HuH-7.5 (cell line): ENCODE measurements around the gene EXOSC10.
"Not testable (repeated sequence)": the region's sequence is repeated elsewhere in the genome, so short reads cannot be mapped to it uniquely, and the experiment has no call there.

Experiments
- DNase-seq: peaks from one replicate; pipeline ENCODE4 v3.0.0; 2011; ENCODE audit warnings: low spot score

The EXOSC10 gene

DNA sequence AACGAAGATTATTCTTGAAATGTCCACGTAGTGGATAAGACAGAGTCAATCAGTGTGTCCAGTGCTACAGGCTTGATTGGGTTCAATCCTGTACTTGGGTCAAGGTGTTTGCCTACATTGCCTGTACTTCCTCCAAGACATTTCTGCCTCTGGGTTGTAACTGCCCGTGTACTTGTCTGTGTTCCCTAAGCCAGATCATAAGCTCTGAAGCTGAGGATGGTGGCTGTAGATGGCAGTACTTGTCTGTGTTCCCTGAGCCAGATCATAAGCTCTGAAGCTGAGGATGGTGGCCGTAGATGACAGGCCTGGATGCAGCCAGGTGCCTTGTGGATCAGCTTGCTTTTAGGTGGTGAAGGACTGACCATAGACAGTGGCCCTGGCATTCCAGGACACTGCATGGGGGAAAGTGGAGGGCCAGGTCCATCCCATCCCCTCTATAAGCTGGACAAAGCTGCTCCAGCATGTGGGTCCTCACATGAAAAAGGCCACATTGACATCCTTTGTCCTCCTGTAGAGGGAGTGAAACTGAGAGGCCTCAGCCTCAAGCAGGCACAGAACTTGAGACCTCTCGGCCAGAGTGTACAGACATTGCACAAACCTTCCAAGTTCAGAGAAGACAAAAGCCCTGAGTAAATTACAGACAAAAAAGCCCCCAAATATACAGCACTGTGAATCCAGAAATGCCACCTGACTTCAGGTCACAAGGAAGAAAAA, 37.9 kb downstream of the EXOSC10 start:
- DNase-seq = no peak

DNA sequence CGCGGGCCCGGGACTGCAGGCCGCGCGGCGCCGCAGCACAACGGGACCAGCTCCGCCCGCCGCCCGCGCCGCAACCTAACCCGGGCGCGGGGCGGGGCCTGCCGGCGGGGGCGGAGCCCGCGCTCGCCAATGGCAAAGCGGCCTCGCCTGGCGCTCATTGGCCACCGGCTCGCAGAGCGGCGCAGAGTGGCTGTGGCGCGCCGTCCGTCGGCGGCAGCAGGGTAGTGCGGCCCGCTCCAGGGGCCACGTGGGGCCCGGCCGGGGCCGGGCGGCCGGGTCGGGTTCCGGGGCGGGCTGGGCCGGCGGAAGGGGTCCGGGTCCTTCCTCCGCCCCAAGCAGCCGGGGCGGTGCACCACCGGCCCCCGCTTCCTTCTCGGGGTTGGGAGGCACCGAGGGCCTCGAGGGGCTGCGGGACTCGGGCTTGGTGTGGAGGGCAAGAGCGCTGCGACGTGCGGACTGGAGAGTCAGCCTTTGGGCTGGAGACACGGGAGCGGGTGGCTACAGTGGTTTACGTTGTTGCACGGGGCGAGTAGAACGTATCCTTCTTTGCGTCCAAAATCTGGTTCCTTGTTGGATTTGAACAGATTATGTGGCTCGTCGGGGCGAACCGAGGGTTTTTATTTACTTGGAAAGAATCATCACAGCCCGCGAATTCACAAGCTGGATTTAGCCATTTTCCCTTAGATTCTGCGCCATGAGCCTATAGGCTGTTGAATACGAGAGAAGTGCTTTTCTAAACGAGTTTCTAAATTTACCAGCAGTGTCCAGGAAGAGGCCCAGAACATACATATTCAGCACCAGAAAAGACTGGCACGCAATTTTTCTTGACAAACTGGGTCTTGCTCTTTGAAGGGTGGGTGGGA, 39.5 kb downstream of the EXOSC10 start, which contains the start of gene SRM:
SRM (minus strand) TSS at position 51 of the 863 bp plus-strand sequence. CDS start 75 bp downstream, outside the sequence.
- DNase-seq = peak; percentile 97

DNA sequence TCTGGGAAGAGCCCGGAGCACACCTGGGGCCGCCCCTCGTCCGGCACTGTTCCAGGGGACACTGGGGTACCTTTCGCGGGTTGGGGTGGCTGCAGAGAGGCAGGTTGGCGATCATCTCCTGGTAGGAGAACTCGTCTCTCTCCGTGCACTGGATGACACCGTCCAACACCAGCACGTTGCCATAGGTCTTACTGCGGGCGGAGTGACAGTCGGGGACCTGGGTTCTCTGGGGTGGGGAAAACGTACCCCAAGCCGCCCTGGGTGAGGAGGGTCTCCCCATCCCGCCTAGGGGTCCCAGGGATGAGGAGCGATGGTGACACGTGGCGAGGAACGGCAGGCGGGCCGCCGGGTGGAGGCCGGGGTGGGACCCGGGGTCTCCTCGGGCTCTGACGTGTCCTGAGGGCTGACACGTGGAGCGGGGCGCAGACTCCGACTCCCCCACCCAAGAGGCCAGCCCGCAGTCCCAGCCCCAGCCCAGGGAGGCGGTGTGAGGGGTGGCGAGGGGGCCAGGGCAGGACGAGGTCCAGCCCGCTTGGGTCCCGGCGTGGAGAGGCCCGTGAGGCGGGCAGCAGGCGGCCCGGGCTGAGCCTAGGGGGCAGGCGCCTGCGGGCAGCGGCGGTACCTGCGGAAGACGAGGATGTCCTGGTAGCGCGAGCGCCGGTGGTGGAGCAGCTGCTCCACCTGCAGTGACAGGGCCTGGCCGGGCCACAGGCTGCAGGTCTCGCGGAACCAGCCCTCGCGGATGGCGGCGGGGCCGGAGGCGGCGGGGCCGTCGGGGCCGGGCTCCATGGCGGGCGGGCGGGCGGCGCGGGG, 40.3 kb downstream of the EXOSC10 start:
- DNase-seq = peak; percentile 52

DNA sequence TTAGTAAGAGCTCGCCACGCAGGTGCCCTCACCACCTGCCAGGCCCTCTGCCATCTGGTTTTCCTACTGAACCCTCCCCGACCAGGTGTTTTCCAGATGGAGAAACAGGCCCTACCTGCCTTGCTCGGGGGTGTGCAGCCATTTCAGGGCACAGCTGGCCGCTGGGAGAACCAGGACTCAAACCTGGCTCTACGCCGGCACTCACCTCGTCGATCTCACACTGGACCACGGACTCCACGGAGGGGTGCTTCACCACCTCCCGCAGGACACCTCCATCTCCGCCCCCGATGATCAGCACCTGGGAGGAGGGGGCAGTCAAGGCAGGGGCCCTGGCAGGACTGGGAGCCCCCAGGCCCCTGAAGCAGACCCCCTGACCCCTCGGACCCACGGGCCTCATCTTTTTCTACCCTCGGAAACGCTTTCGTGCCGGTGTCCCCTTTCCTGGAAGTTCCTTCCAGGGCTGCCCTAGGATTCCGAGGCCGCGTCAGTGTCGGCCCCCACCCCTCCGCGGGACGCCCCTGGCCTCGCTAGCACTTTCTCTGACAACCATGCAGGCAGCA, 41.0 kb downstream of the EXOSC10 start:
- DNase-seq = no peak

DNA sequence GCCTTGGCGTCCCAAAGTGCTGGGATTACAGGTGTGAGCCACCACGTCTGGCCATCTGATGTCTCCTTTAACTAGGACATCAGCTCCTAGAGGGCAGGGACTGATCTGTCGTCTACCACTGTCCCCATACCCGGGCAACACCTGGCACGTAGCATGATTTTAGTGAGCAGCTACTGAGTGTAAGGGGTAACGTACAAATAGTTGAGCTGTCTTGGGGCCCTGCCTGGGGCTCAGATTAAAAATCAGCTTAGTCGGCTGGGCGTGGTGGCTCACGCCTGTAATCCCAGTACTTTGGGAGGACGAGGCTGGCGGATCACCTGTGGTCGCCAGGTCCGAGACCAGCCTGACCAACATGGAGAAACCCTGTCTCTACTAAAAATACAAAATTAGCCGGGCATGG, 41.6 kb downstream of the EXOSC10 start:
- DNase-seq = no peak

DNA sequence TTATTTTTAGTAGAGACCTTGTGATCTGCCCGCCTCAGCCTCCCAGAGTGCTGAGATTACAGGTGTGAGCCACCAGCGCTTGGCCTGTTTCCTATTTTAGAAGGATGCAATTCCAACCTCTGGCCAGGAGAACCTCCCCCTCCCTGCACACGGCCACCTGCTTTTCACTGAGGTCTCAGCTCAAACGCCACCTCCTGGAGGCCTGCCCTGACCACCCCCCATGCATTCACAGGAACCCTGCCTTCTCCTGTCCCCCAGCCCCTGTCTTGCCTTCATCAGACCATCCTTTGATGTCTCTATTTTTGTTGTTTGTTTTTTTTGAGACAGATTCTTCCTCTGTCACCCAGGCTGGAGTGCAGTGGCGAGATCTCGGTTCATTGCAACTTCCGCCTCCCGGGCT, 42.2 kb downstream of the EXOSC10 start:
- no peak for DNase-seq

DNA sequence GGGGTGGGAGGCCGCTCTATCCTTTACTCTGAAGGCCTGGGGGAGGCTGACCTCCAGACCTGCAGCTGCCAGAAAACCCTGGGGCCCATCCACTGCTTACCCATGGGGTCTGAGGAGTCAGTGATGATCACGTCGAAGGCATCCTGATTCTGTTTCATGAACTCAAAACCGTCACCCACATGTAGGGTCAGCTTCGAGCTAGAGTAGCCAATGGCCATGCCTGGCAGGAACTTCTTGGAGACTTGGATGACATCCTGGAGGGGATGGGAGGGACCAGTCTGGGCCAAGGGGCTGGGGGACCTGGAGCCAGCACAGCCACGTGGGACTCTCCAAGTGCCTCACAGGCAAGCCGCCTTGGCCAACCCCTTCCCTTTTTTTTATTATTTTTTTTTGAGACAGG, 43.2 kb downstream of the EXOSC10 start:
- no peak for DNase-seq

DNA sequence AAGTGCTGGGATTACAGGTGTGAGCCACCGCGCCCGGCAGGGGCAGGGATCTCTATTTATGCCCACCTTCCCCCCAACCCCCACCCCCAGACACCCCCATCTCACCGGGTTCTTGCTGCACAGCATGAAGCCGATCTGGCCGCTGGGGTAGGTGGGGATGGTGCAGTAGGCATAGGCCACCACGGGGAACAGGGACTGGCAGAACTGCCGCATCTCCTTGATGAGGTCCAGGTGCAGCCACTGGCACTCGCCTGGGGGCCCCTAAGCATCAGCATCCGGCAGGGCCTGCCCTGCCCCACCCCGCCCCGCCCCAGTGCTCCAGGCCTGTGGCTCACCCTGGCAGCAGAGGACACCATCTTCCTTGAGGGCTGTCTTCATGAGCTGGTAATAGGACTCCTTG, 44.0 kb downstream of the EXOSC10 start:
- no peak for DNase-seq

DNA sequence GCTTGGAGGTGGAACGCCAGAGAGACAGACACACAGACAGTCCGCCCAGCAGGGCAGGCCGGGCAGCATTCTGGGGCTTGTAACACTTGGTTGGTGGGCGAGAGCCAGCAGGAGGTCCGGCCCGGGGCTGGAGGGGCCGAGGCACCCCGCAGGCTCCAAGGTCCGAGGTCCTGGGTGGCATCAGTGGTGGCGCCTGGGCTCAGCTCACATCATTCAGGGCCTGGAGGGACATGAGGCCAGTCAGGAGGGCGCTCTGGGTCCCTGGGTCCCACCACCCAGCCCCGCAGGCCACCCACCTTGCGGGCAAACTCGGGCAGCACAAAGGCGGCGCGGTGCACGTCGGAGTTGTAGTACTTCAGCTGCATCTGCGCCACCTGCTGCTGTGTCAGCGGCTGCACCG, 45.0 kb downstream of the EXOSC10 start:
- no peak for DNase-seq

DNA sequence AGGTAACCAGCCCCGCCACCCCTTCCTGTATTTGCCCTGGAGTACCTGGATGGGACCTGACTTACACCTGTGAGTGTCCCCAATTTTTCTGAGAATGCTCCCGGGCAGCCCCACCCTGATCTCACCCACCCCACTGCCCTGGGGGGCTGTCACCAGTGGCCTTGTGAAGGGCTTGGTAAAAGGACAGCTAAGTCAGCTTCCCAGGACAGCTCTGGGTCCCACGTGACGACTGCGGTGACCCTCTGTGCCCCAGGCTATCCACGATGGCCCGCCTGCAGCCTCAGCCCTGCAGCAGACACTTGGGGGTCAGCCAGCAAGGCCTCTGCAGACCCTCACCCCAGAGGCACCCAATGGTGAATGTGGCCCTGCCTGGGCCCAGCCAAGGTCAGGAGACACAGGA, 45.5 kb downstream of the EXOSC10 start:
- no peak for DNase-seq

DNA sequence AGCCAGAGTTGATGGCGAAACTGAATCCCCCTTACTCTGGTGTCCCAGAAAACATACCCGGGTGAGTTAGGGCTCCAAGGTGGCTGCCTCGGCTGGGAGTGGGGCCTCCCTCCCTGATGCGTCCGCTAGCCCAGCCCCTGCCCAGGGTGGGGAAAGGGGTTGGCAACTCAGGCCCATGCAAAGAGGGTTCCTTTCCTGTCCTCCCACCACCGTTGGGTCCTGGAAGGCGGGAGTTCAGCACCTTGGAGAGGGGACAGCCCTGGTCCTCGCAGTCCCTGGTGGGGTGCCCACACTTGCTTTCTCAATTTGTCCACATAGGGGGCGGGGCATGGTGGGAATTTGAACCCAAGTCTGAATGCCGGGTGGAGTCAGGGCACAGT, 45.9 kb downstream of the EXOSC10 start:
- DNase-seq = no peak

DNA sequence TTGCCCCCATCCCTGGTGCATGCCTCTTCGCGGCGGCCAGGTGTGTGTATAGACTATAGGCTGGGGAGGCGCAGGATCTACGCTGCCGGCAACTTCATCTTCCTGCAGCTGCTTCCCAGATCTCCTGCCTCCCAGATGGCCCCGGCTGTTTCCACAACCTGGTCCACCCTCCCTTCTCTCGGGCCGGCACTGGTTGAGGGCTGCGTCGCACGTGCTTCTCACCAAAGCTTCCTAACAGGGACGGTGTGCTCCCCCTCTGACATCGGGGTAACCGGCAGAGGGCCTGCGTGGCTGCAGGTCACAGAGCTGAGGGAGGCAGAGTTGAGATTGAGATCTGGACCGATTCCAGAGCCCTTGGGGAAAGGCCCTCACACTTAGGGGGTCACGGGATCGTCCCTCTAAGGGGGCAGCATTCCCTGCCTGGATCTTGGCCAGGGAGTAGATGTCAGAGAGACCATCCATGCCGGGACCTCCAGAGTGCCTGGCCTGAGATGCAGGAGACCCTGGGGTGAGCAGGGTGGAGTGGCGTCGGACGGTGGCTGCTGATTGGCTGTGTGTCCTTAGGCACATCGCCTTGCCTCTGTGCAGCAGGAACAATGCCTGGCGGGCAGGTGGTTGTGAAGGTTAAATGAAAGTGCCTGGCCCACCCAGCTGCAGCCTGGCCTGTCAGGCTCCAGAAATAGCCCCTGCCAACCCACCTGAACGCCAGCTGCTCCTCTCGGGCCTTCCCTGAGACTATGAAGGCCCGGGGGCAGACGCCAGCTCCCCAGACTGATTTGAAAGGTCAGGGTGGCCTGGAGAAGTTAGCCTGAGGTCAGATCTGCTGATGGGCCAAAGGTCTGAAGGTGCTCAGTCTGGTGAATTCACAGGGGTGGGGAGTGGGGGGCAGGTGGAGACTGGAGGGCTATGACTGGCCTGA, 46.6 kb downstream of the EXOSC10 start:
- DNase-seq = no peak

DNA sequence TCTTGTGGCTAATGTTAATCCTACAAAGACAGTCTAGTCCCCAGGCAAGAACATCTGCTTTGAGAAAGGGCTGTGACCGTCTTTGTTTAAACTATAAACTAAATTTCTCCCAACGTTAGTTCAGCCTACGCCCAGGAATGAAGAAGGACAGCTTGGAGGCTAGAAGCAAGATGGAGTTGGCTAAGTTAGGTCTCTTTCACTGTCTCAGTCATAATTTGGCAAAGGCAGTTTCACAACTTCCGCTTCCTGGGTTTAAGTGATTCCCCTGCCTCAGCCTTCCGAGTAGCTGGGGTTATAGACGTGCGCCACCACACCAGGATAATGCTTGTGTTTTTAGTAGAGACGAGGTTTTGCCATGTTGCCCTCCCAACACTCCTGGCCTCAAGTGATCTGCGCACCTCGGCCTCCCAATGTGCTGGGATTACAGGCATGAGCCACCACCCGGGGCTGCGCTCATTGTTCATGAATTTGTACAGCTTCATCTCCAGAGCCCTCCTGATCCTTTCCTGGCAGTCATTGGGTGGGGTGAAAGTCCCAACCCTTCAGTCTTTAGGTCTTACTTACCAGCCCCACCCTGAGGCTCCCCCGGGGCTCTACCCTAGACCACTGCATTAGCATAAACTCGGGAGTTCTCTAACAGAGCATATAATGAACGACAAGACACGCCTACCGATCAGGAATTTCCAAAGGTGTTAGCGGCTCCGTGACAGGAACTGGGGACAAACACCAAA, 47.7 kb downstream of the EXOSC10 start:
- no peak for DNase-seq

DNA sequence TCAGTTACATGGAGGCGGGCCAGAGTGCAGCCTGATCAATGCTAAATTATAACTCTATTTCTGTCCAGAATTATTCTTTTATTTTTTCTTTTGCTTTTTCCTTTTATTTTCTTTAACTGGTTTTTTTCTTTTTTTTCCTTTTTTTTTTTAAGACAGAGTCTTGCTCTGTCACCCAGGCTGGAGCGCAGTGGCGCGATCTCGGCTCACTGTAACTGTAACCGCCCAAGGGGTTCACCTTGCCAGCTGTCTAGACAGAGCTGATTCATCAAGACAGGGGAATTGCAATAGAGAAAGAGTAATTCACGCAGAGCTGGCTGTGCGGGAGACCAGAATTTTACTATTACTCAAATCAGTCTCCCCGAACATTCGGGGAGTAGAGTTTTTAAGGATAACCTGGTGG, 48.5 kb downstream of the EXOSC10 start:
- DNase-seq = not testable (repeated sequence)

DNA sequence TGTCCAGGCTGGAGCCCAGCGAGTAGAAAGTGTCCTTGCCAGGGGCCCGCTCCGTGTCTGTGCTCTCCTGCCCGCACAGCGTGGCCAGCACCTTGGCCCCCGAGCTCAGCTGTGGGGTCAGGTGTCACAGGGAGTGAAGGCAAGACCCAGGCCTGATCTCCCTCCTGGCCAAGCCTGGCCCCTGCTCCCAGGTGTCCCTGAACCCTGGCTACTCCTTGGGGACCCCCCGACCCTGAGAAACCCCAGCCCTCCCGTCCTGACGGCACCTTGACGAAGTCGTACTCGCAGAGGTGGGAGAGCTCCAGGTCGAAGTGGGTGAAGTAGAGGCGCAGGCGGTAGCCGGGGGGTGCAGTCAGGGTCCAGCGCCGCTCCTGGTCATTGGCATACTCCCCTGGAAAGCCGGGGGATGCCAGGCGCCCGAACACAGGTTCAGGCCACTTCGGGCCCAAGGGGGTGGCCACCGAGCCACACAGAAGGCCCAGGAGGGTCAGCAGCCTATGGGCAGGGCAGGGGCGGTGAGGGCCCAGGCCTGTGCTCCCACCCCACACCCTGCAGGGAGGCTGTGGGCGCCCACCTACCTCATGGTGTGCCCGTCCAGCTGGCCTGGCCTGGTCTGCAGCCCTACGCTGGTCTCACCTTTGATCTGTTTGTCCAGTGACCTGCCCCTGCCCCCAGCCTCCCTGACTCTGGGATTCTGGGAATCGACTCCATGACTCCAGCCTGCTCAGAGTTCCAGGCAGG, 52.9 kb downstream of the EXOSC10 start, which contains the start of gene MASP2:
MASP2 (minus strand) TSS at position 615 of the 741 bp plus-strand sequence; CDS start at position 583, 32 bp downstream.
- no peak for DNase-seq

DNA sequence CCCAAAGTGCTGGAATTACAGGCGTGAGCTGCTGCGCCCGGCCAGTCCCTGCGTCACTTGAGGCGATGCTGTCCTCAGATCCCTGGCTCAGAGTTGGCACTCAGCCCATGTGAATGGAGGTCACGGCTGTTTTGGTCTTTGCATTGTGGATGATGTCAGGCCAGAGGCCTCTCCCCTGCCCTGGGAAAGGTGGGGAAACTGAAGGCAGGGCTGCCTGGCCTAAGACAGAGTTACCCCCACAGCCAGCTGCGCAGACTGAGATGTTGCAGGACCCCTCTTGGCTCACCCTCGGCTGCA, 53.5 kb downstream of the EXOSC10 start:
- no peak for DNase-seq

DNA sequence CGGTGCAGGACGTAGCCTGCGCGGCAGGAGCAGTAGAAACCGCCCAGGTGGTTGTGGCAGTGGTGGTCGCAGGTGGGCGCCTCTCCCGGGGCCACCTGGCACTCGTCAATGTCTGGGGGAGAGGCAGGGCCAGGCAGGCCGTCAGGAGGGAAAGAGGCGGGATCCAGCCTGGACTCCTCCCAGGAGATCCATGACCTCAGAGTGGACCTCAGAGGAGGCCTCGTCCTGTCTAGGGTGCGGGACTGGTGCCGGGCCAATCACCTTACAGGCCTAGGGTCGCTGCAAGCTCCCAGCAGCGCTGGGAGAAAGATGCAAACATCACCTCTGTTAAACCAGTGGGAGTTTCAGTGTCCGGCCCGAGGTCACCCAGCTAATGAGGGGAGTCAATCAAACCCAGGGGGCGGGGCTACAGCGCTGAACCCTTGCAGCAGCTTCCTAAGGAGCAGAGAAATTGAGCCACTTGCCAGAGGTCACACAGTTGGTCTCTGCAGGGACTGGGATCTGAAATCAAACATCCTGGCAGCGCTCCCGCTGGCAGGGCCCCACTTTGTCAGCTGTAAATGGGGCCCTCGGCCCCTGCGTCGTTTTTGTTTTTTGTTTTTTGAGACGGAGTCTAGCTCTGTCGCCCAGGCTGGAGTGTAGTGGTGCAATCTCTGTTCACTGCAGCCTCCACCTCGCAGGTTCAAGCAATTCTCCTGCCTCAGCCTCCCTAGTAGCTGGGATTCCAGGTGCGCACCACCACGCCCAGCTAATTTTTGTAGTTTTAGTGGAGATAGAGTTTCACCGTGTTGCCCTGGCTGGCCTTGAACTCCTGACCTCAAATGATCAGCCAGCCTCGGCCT, 54.0 kb downstream of the EXOSC10 start:
- no peak for DNase-seq

DNA sequence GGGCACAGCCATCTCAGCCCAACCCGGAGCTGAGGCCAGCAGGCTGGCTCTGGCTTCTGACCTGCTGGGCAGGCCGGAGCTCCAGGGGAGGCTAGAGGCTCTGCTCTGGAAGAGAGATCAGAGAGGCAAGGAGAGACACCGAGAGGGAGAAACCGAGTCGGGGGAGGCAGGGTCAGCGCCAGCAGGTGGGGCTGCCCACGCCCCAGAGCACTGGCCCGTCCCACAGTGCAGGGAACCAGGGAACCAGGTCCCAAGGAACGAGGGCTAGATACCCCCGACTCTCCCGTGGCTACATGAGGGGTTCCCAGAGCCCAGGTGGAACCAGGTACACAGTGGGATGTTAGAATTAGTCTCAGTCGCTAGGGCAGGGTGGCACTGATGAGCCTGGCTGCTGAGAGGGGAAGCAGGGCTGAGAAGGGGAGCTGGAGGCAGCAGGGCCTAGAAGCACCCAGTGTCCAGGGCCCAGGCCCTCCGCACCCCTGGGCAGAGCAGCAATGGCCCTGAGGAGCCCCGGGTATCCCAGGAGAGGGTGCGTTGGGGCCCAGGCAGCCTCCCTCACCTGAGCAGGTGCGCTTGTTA, 54.7 kb downstream of the EXOSC10 start:
- DNase-seq = no peak
